Lung microvascular endothelial cell (primary cell): ENCODE data around the gene NR2F1-AS1. TPM values are rescaled to one million over a fixed set of nuclear protein-coding genes. Genes with fewer than 3 reads are reported as not detected.

Source experiments
- DNase-seq, 2 donors: peaks; one replicate each; pipeline versions ENCODE4 v3.0.0 to v3.0.0-alpha.2; 2010; ENCODE audit warnings: low read depth in 2 of 2
- total RNA-seq: library from RNA; depleted of rRNA; stranded (reverse); fragments of >200 nt; gene quantifications from 2 replicates; pipeline ENCODE4 v1.2.1, GENCODE V29; 2014

Gene NR2F1-AS1
- total RNA-seq, 1 donor from 2014 or later = 29.8 TPM

DNA sequence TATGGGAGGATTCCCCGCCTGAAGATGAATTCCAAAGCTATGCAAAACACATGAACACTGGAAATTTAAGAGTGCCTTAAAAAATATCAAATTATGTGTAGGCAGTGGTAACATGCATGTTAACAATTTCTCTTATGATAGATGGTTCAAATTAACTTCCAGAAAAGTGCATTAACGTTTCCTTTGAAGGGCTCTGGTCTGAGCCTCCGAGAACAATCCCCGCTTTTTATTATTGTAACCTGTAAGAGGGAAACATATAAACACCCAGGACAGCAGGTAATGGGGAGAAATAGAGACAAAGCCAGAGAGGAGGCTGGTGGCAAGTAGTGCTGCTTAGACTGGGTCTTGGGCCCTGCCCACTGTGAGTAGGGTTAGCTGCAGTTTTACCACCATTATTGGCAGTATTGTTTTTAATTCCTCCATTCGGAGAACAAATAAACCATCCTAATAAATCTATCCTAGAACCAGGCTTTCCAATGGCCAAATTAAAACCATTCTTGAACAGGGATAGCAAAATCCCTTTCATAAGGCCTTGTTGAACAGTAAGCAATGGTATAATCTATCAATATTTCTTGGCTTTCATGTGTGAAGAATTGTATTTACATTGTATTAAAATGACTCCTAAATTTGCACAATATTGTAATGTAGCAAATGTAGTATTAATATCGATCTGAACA is 8.3 kb upstream of the NR2F1-AS1 start:
- DNase-seq = peak in 1 of 2 donors; percentile 26

DNA sequence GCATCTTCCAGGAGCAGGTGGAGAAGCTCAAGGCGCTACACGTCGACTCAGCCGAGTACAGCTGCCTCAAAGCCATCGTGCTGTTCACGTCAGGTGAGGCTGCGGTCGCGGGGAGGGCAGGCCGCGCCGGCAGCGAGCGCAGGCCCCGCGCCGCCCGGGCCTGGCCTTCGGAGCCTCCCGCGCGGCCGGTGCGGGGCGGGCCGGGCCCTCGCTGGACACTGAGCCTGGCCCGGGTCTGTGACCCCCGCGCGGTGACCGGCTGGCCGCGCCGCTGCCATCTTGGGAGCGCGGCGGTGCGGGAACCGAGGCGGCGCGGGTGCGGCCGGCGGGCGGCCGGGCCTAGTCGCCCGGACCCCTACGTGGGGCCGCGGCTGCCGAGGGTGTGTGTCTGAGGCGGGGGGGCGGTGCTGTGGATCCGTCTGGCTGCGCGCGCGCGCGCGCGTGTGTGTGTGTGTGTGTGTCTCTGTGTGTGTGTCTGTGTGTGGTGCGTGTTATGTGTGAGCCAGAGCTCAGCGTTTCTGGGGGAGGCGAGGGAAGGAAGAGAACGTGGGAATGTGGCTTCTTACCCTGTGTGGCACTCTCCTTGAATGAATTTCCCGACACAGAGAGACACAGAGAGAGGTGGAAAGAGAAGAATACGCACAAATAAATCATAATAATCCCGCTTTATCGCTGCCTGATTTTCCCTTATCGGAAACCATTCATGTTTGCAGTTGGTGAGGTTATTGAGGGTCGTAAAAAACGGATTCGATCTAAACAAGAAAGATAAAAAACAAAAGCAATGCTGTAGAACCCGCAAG is 7.5 kb upstream of the NR2F1-AS1 start:
- peak in 1 of 2 donors; percentile 59 for DNase-seq

DNA sequence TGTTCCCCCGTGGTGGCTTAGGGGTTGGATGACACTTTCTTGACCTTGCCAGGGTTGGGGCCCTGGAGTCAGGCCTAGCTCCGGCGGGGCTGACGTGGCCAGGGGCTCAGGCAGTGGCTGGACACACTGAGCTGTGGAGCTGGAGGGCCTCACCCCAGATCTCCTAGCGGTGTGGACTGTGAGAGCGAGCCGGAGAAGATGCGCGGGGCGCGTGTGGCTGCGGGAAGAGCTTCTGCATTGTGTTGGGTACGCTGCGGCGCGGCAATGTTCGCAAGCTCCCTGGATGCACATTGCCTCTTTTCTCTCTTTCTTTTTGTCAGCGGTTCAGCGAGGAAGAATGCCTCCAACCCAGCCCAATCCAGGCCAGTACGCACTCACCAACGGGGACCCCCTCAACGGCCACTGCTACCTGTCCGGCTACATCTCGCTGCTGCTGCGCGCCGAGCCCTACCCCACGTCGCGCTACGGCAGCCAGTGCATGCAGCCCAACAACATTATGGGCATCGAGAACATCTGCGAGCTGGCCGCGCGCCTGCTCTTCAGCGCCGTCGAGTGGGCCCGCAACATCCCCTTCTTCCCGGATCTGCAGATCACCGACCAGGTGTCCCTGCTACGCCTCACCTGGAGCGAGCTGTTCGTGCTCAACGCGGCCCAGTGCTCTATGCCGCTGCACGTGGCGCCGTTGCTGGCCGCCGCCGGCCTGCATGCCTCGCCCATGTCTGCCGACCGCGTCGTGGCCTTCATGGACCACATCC is 6.8 kb upstream of the NR2F1-AS1 start:
- peak; percentile 24 to 63 for DNase-seq

DNA sequence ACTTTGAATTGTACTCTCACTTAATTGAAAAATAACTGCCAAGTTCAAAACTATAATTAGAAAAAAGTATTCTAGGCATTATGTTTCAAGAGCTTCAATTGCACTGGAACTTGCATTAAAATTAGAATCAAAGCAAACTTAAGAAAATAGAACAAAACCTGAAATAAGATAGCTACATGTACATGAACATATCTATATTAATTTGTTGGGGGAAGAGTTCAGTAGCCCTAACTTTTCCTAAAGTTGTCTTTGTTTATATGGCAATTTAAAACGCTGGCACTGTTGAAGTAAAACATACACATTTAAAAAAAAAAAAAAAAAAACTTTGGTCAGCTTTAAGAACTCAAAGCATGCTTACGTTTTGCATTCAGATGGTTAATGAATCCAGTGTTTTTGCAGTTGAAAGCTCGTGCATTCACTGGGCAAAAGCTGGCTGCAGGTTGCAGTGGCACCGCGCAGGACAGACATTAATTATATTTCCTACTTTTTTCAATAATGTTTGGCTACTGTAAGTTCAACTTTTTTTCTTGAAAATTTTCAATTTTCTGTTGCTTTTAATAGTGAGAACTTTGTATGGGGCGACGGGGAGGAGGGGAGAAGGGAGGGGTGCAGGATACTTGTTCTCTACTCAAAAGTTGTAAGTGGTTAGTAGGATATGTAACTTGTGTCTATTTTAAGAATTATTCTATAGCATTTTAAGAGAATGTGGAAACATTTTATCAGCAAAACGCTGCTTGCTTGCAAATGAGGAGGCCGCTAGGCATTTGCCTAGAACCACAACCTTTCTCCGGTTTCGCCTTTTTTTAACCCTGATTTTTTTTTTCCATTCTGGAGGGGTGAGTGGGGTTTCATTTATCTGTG is 5.9 kb upstream of the NR2F1-AS1 start:
- peak in 1 of 2 donors; percentile 55 for DNase-seq

DNA sequence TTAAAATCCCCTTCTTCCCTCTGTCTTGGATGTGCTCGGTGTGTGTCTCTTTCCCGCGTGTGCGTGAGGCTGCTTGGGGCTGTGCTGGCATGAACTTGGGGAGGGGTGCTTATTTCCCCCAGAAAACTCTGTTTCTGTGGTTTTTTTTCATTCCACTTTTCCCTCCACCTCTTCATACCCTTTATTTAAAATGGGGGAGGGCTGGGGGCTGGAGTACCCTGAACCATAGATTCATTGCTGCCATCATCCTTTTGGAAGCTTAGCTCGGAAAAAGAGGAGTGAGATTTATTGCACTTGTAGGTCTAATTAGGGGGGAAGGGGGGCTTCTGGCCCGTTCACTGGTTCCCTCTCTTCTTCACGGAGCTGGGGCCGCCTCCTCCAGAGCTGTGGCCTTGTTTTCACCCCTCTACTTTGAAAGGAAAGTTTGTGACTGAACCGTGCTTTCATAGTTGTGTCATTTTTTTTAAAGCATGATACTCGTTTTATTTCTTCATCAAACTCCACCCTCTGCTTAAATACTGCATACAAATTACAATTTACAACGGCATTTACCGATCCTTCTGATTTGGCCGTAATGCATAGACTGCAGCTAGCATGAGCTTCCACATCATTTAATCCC is 4.9 kb upstream of the NR2F1-AS1 start:
- DNase-seq = peak in 1 of 2 donors; percentile 50

DNA sequence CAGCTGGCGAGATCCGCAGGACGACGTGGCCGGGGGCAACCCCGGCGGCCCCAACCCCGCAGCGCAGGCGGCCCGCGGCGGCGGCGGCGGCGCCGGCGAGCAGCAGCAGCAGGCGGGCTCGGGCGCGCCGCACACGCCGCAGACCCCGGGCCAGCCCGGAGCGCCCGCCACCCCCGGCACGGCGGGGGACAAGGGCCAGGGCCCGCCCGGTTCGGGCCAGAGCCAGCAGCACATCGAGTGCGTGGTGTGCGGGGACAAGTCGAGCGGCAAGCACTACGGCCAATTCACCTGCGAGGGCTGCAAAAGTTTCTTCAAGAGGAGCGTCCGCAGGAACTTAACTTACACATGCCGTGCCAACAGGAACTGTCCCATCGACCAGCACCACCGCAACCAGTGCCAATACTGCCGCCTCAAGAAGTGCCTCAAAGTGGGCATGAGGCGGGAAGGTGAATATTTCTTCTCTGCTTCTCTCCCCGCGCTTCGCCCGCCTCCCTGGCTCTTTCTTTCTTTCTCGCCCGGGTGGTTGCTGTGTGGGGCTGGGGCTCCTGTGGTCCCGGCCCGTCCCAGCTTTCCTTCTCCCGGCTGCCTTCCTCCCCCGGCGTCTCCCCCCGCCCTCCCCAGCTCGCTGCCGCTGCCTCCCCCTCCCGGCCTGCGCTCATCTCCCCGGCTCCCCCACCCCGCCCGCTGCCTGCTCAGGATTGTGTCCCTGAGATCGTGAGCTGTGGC is 4.2 kb upstream of the NR2F1-AS1 start:
- peak; percentile 35 to 60 for DNase-seq

DNA sequence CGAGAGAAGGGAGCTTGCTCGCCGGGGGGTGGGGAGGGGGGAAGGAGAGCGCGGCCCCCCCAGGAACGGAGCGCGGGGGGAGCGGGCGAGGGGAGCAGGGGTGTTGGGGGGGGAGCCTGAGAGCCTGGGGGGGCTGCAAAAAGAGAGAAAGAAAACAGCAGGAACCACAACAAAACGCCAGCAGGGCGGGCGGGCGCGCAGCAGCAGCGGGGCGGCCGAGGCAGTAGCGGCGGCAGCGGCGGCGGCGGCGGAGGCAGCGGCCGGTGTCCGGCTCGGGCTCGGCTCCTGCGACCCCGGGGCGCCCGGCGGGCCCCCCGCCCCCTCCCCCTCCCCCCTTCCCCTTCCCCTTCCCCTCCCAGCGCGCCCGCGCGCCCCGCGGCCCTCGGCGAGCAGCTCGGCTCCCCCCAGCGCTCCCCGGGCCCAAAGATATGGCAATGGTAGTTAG is 3.6 kb upstream of the NR2F1-AS1 start:
- peak in 1 of 2 donors; percentile 27 for DNase-seq

DNA sequence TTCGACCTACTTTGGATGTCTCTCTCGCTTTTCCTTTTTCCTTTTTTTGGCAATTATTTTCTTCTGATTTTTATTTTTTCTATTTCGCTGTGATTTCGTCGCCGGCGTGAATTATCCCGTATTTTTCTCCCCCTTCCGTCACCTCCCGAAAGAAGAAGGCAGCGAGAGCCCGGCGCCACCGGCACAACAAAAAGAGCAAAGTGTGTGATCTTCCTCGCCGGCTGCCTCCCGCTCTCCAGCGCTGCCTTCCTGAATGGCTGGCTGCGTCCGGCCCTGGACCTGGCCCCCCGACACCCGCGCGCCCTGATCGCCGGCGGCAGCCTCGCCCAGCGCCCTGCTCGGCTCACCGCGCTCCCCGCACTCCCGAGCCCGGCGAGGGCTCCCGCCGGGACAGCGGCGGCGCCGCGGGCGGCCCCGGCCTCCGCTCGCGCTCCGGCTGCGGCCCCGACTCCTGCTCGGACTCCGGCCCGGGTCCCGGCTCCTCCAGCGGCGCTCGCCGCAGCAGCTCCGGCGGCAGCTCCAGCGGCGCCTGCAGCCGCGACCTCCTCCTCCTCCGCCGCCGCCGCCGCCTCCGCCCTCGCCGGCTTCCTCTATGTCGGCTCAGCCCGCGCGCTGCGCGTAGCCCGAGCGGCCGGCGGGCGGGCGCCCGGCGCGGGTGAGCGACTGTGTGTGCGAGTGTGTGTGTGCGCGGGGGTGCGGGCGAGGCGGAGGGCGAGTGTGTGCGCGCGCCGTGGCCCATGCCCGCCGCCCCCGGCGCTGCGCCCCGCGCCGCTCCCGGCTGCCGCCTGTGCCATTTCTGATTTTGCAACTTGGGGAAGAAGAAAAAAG is 3.0 kb upstream of the NR2F1-AS1 start:
- peak; percentile 64 to 78 for DNase-seq

DNA sequence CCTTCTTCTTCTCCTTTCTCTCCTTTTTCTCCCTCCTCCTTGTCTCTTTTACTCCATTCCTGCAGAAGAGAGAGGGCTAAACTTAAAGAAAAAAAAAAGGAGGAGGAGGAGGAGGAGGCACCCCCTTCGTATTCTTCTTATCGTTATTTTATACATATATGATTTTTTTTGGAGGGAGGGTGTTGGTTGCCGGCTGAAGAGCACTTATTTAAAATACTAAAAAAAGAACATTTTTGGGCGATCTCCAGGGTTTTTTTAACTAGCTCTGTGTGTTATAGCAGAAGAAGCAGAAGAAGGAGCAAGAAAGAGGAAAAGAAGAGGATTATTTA is 2.4 kb upstream of the NR2F1-AS1 start:
- no peak for DNase-seq

DNA sequence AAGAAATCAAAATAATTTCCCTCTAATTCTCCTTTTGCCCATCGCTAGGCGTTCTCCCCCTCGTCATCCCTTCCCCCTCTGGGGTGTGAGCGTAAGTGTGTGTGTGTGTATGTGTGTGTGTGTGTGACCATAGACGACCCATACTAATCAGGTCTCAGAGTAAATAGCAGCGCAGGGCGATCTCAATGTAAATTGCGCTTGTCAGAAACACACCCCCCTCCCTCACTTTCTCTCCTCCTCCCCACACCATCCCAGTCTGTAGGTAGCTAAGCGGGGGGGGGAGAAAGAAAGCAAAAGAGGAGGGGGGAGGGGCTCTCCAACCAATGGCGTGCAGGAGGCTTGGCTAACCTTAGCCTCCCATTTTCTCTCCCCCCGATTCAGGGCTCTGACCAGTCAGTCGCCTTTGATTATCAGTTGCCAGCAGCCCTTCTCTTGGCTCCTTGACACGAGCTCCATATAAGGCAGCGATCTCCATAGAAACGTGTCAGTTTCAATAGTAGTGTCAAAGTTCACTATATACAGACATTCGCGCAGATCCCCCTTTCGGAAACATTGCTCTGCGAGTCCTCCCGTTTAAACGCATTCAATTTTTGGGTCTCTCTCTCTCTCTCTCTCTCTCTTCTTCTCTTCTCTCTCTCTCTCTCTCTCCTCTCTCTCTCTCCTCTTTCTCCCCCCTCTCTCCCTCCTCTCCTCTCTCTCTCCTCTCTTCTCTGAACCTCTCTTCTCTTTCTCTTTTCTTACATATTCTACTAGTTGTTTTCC is 1.8 kb upstream of the NR2F1-AS1 start, which contains the start of gene NR2F1:
Gene NR2F1, plus strand, starts transcription at position 546 of the 762 bp plus-strand sequence. CDS start 1,802 bp downstream, outside the sequence.
- peak; percentile 97 to 100 for DNase-seq

DNA sequence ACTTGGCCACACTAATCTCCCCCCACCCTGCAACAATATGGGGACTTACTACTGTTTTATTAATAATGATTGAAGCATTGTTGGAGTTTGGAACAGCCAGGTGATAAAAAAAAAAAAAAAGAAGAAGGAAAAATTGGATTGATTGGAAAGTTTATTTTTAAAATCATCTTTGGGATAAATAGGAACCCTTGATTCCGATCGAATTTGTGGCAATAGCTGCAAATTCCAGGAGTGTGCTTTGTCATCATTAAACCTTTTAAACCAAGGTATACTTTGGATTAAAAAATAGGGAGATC is 1.1 kb upstream of the NR2F1-AS1 start:
- DNase-seq = no peak

DNA sequence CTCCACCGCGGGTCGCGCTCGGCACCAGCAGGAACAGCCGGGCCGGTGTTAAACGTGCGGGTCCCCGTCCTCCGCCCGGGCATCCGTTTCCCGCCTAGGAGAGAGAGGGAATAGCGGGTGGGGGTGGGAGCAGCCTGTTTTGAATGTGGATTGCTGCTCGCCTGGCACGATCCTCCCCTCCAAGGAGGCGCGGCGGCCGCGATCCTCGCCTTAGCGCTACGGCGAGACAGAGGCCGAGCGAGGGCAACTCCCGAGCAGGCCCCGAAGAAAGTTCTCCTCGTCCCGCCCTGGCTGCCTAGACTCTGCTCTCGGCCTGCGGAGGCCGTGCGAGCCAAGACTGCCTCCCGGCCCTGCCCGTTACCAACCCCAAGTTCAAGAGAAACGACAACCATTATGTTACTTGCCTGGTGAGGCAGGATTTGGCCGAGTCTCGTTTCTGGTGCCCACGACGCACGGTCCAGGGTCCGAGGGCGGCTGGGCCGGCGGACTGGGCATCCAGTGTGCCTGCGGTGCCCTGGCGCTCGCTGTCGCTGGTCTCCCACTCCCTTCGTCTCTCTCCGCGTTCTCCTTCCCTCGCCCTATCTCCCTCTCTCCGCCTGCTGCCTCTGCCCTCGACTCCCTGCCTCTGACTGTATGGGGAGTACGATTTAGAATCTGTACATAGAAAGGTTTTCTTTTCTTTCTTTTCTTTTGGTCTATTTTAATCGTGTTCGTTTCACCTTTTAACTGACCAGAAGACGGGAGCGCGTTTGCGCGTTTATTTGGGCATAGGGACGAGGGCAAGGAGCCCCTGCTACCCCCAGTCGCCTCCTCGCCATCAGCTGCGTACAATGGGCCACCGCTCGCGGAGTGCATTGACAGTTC is 724 bp downstream of the NR2F1-AS1 start:
- DNase-seq = peak; percentile 48 to 62

DNA sequence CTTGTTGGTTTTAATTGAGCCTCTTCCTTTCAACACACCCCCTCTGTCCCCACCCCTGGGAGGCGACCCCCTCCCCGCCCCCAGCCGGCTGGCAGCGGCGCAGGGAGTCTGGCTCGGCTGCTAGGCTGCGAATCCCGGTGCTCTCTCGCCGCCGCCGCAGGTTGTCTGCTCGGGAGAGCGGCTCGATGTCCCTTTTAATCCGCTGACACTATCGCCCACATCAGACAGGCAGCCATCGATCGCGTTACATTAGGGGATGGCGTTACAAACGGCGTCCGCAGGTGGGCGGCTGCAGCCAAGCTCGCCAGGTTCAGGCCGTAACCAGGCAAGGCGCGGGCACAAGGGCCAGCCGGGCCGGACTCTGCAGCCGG is 1.3 kb downstream of the NR2F1-AS1 start:
- DNase-seq = peak; percentile 45 to 77

DNA sequence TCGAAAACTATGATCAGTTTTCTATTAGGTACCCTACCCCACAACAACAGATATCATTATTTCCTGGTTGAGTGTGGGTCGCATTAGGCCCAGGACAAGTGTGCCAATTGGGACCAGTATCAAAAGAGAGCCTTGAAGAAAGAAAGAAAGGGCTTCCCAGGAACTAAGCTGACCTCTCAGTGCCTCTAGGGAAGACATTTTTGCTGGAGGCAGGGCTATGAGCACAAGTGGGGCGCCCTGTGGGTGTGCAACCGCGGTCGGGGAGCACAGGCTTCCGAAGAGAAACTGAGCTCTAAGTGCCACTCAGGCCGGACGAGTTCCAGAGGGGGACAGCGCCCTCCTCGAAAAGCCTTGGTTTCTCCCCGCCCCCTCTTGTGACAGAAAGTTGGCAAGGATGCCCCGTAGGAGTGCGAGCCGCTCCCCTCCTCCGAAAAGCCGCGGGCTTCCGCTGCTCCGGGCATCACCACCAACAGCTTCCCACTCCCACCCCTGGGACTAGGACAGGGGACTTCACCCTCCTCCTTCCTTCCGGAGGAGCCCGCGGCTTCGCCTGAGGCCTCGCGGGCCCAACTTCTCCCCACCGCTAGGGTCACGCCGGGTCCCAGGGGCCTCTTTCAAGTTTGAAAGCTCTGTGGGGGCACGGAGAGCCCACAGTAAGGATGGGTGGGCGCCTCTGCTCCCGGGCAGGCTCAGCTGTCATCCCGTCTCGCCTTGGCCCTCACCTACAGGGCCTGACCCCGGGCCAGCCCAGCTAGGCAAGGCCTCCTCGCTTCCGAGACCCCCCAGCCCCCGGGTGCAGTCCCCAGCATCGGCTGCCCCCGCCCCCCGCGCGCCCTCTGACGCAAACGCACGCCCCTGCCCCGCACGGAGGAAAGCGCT is 2.0 kb downstream of the NR2F1-AS1 start:
- peak; percentile 64 to 80 for DNase-seq

DNA sequence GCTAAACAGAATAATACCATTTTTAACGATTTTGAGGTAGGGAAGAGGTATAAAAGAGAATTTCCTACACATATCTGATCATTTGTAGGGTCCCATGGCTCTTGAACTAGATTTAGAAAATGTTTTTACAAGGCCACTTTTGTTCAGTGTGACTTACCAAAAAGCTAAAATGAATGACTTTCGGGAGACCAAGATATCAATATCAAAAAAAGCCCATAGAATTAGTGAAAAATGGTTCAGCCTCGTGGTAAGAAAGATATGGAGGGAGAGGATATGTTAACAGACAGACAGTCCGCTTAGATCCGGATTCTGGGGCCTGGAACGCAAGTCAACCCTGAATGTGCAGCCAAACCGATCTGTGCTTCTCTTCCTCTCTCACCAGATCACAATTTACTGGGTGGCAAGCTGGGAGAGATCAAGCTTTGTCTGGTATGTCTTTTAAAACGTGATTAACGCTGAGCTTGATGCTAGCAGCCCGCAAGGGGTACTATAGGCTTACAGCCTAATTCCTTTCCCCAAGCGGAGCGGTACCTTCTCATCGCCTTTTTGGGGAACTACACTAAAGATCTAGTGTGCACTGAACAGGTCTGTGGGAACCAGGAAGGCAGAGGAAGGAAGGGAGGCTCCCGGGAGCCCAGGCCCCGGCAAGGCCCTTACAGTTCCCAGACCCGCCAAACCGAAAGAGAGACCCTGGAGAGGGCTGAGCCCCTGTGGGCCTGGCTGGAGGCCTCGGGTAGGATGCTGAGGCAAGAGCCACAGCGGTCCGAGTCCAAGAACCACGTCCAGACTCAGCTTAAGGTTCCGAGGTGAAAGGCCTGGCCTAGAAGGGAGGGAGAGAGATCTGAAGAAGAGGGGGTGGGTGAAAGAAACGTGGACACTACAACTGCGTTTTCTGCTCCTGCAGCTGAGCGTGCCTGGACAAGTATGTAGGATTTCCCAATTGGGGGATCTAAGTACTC is 2.9 kb downstream of the NR2F1-AS1 start:
- peak in 1 of 2 donors; percentile 79 for DNase-seq
